ENCODE measurements around the gene LTO1. TPM values are rescaled to one million over a fixed set of nuclear protein-coding genes. Genes with fewer than 3 reads are reported as not detected.
"Not testable (repeated sequence)": the region's sequence is repeated elsewhere in the genome, so short reads cannot be mapped to it uniquely, and the experiment has no call there.

LTO1 gene
- total RNA-seq, 6 experiments from 2014 or later, result 23.2 to 28.5 (median 25.6) TPM

GRCh38 chr11:69698362-69698761 is 23.2 kb upstream of the LTO1 start:
- Mint-ChIP-seq H3K27ac (no peak overlapping the region), H3K4me1 (ENCODE audit: low read depth) (peaks cover 9% of the 10 kb centered on the region), H3K4me3 (no peak overlapping the region), H3K27me3 (ENCODE audit: insufficient read depth) (peaks cover 50% of the 10 kb centered on the region), H3K36me3 (ENCODE audit: low read depth) (no peaks in the 10 kb centered on the region), H3K9me3 (no peaks in the 10 kb centered on the region)
- no peak for DNase-seq
- TF ChIP-seq CTCF (IDR thresholded peaks at IDR 0.05), result no peak

- H3K36me3 Mint-ChIP-seq (ENCODE audit: low read depth), result no peaks in the 10 kb centered on the region
- H3K27me3 Mint-ChIP-seq (ENCODE audit: insufficient read depth), result peaks cover 50% of the 10 kb centered on the region
- no peaks in the 10 kb centered on the region for H3K9me3 Mint-ChIP-seq
- H3K4me3 Mint-ChIP-seq, result no peak overlapping the region
- no peak for DNase-seq
- H3K4me1 Mint-ChIP-seq (ENCODE audit: low read depth), result peaks cover 9% of the 10 kb centered on the region
- TF ChIP-seq CTCF (IDR thresholded peaks at IDR 0.05), result no peak
- no peak overlapping the region for H3K27ac Mint-ChIP-seq
Observed at GRCh38 chr11:69697861-69698260, 22.7 kb upstream of the LTO1 start.

GRCh38 chr11:69697469-69697843 is 22.3 kb upstream of the LTO1 start:
- Mint-ChIP-seq H3K36me3 (ENCODE audit: low read depth) (no peaks in the 10 kb centered on the region), H3K9me3 (peaks cover 3% of the 10 kb centered on the region), H3K27me3 (ENCODE audit: insufficient read depth) (peaks cover 49% of the 10 kb centered on the region), H3K27ac (no peak overlapping the region), H3K4me1 (ENCODE audit: low read depth) (peaks cover 9% of the 10 kb centered on the region), H3K4me3 (no peak overlapping the region)
- DNase-seq, result no peak
- TF ChIP-seq CTCF (IDR thresholded peaks at IDR 0.05), result no peak

- H3K27me3 Mint-ChIP-seq (ENCODE audit: insufficient read depth), result peaks cover 47% of the 10 kb centered on the region
- H3K9me3 Mint-ChIP-seq, result peaks cover 8% of the 10 kb centered on the region
- DNase-seq, result no peak
- H3K27ac Mint-ChIP-seq, result no peak overlapping the region
- peaks cover 9% of the 10 kb centered on the region for H3K4me1 Mint-ChIP-seq (ENCODE audit: low read depth)
- no peak overlapping the region for H3K4me3 Mint-ChIP-seq
- no peak for TF ChIP-seq CTCF (IDR thresholded peaks at IDR 0.05)
- H3K36me3 Mint-ChIP-seq (ENCODE audit: low read depth), result no peaks in the 10 kb centered on the region
Observed at GRCh38 chr11:69696749-69697468, 21.8 kb upstream of the LTO1 start.

- H3K4me1 Mint-ChIP-seq (ENCODE audit: low read depth); H3K27ac Mint-ChIP-seq; H3K9me3 Mint-ChIP-seq; H3K4me3 Mint-ChIP-seq; H3K36me3 Mint-ChIP-seq (ENCODE audit: low read depth); DNase-seq: not testable (repeated sequence)
- peaks cover 44% of the 10 kb centered on the region for H3K27me3 Mint-ChIP-seq (ENCODE audit: insufficient read depth)
Observed at GRCh38 chr11:69695995-69696394, 20.8 kb upstream of the LTO1 start.

- Mint-ChIP-seq H3K4me1 (ENCODE audit: low read depth) (peaks cover 5% of the 10 kb centered on the region), H3K27ac (no peak overlapping the region), H3K27me3 (ENCODE audit: insufficient read depth) (peaks cover 40% of the 10 kb centered on the region), H3K4me3 (no peak overlapping the region), H3K36me3 (ENCODE audit: low read depth) (no peaks in the 10 kb centered on the region), H3K9me3 (peaks cover 8% of the 10 kb centered on the region)
- DNase-seq, result no peak
- no peak for TF ChIP-seq CTCF (IDR thresholded peaks at IDR 0.05)
Observed at GRCh38 chr11:69695581-69695980, 20.4 kb upstream of the LTO1 start.
